Prostate gland (tissue), 2 donors: ENCODE data around the gene ITGB1. TPM values are rescaled to one million over a fixed set of nuclear protein-coding genes. Genes with fewer than 3 reads are reported as not detected.
"Not testable (repeated sequence)": the region's sequence is repeated elsewhere in the genome, so short reads cannot be mapped to it uniquely, and the experiment has no call there.

Experiments used
- DNase-seq: peaks from one replicate; pipeline ENCODE4 v3.0.0-alpha.2; 2019; ENCODE audit warnings: low spot score
- H3K27ac ChIP-seq, 2 donors: fragments of 200-600 bp; sonication (generic); 2 replicates each; pipeline ENCODE4 v1.5.1; 2017 to 2019
- H3K27me3 ChIP-seq: fragments of 200-600 bp; sonication (generic); replicated peaks from 2 replicates; pipeline ENCODE4 v1.5.1; 2019; ENCODE audit not compliant: insufficient read depth
- H3K36me3 ChIP-seq, 2 donors: fragments of 200-600 bp; sonication (generic); 1 replicate in 1 of 2; 2 replicates in 1 of 2; pipeline versions ENCODE4 v1.5.1 to v1.8.1; 2017 to 2019
- H3K4me1 ChIP-seq: fragments of 200-600 bp; sonication (generic); replicated peaks from 2 replicates; pipeline ENCODE4 v1.5.1; 2019
- H3K4me3 ChIP-seq, 2 donors: fragments of 200-600 bp; sonication (generic); 2 replicates each; pipeline ENCODE4 v1.5.1; 2017 to 2019
- H3K9me3 ChIP-seq: fragments of 200-600 bp; sonication (generic); 2 replicates; pipeline ENCODE4 v1.5.1; 2017
- CTCF ChIP-seq, 4 experiments: fragments of 200-600 bp in 2 of 4; fragments of 450-650 bp in 2 of 4; sonication (generic) in 2 of 4; IDR thresholded peaks; 1 replicate in 3 of 4; 2 replicates in 1 of 4; pipeline ENCODE4 v1.5.1; 2016 to 2019; ENCODE audit warnings: antibody characterized with exemption in 4 of 4, mild to moderate bottlenecking in 2 of 4, moderate library complexity in 2 of 4
- POLR2A ChIP-seq: fragments of 450-650 bp; IDR thresholded peaks from one replicate; pipeline ENCODE4 v1.6.1; 2016; ENCODE audit warnings: antibody characterized with exemption, mild to moderate bottlenecking
- POLR2AphosphoS5 ChIP-seq: sonication (generic); formaldehyde crosslinking; IDR thresholded peaks from one replicate; pipeline ENCODE4 v1.6.1; 2017; ENCODE audit warnings: antibody characterized with exemption
- WGBS: methylation state at CpG from one replicate; pipeline ENCODE4 v1.1.5; 2018; 5-methylcytosine and 5-hydroxymethylcytosine counted together
- intact Hi-C: fragments of 100-400 bp; cut with DNase I; formaldehyde crosslinking; loops from one replicate; pipeline ENCODE4 v1.14.2; 2022
- total RNA-seq, 2 donors: library from RNA; depleted of rRNA; stranded (reverse); fragments of >200 nt; gene quantifications; one replicate each; pipeline ENCODE4 v1.1.0, GENCODE V29; 2016

The ITGB1 gene
- total RNA-seq, 2 donors from 2014 or later, result 246 to 293 TPM

GRCh38 chr10:32901815-32902214 lies 56.2 kb downstream of the ITGB1 start:
- Histone ChIP-seq H3K27ac (no peak overlapping the region), H3K4me1 (no peaks in the 10 kb centered on the region), H3K36me3 (no peaks in the 10 kb centered on the region), H3K27me3 (no peaks in the 10 kb centered on the region), H3K4me3 (no peak overlapping the region), H3K9me3 (no peaks in the 10 kb centered on the region)
- intact Hi-C loops, result no loop called here
- TF ChIP-seq CTCF (IDR thresholded peaks at IDR 0.05), result no peak
- no peak for TF ChIP-seq POLR2AphosphoS5
- no peak for TF ChIP-seq POLR2A
- no peak for DNase-seq
- WGBS, result 88% methylated on average over 9 of the region's 9 CpGs

GRCh38 chr10:32895200-32895968 lies 62.6 kb downstream of the ITGB1 start:
- 88% methylated on average over 7 of the region's 7 CpGs for WGBS
- intact Hi-C loops, H3K9me3 ChIP-seq, H3K27me3 ChIP-seq, H3K4me3 ChIP-seq, DNase-seq, H3K4me1 ChIP-seq, H3K36me3 ChIP-seq, H3K27ac ChIP-seq: not testable (repeated sequence)

GRCh38 chr10:32893916-32894664 lies 63.9 kb downstream of the ITGB1 start:
- Histone ChIP-seq H3K9me3 (no peaks in the 10 kb centered on the region), H3K36me3 (no peaks in the 10 kb centered on the region), H3K27ac (no peak overlapping the region), H3K4me1 (no peaks in the 10 kb centered on the region), H3K27me3 (no peaks in the 10 kb centered on the region), H3K4me3 (no peak overlapping the region)
- TF ChIP-seq POLR2AphosphoS5 (no peak), CTCF (IDR thresholded peaks at IDR 0.05) (no peak)
- intact Hi-C loops, result no loop called here
- DNase-seq, result no peak
- WGBS, result 86% methylated on average over 2 of the region's 2 CpGs

- Histone ChIP-seq H3K27me3 (no peaks in the 10 kb centered on the region), H3K36me3 (no peaks in the 10 kb centered on the region), H3K4me1 (no peaks in the 10 kb centered on the region), H3K9me3 (no peaks in the 10 kb centered on the region), H3K4me3 (no peak overlapping the region), H3K27ac (no peak overlapping the region)
- TF ChIP-seq CTCF (IDR thresholded peaks at IDR 0.05) (no peak), POLR2AphosphoS5 (no peak), POLR2A (no peak)
- 74% methylated on average over 3 of the region's 3 CpGs for WGBS
- DNase-seq, result no peak
- intact Hi-C loops, result no loop called here
Measured at GRCh38 chr10:32893434-32893833, 64.6 kb downstream of the ITGB1 start.

- Histone ChIP-seq H3K36me3 (no peaks in the 10 kb centered on the region), H3K9me3 (no peaks in the 10 kb centered on the region), H3K4me3 (no peak overlapping the region), H3K27ac (no peak overlapping the region), H3K27me3 (no peaks in the 10 kb centered on the region), H3K4me1 (no peaks in the 10 kb centered on the region)
- DNase-seq, result no peak
- TF ChIP-seq CTCF (IDR thresholded peaks at IDR 0.05), result no peak
- no peak for TF ChIP-seq POLR2AphosphoS5
- TF ChIP-seq POLR2A, result no peak
- intact Hi-C loops, result no loop called here
- WGBS, result 67% methylated on average over 8 of the region's 8 CpGs
Measured at GRCh38 chr10:32891261-32891660, 66.8 kb downstream of the ITGB1 start.
